Mucosa of rectum (tissue), 2 donors: ENCODE data around the gene OPCML.

Source experiments
- H3K27ac ChIP-seq, 2 donors: one replicate each; pipeline ENCODE4 v1.7.0; 2013; ENCODE audit warnings: inconsistent platforms in 2 of 2, low read depth in 2 of 2, low read length in 2 of 2
- H3K27me3 ChIP-seq, 2 donors: one replicate each; pipeline ENCODE4 v1.7.0; 2013; ENCODE audit warnings: low read length in 2 of 2; ENCODE audit not compliant: control insufficient read depth in 2 of 2, insufficient read depth in 2 of 2
- H3K36me3 ChIP-seq, 2 donors: one replicate each; pipeline ENCODE4 v1.7.0; 2013; ENCODE audit warnings: low read length in 2 of 2; ENCODE audit not compliant: control insufficient read depth in 2 of 2, insufficient read depth in 2 of 2
- H3K4me1 ChIP-seq, 2 donors: one replicate each; pipeline ENCODE4 v1.7.0; 2013; ENCODE audit warnings: low read length in 2 of 2, mild to moderate bottlenecking in 1 of 2; ENCODE audit not compliant: control insufficient read depth in 2 of 2, insufficient read depth in 2 of 2
- H3K4me3 ChIP-seq, 2 donors: one replicate each; pipeline ENCODE4 v1.7.0; 2013; ENCODE audit warnings: low read length in 2 of 2
- H3K9ac ChIP-seq, 2 donors: one replicate each; pipeline ENCODE4 v1.7.0; 2013; ENCODE audit warnings: low read length in 2 of 2, low read depth in 1 of 2, mild to moderate bottlenecking in 1 of 2
- H3K9me3 ChIP-seq, 2 donors: one replicate each; pipeline ENCODE4 v1.7.0; 2013; ENCODE audit warnings: low read length in 2 of 2; ENCODE audit not compliant: control insufficient read depth in 2 of 2
- donor health status: healthy.
- donor health status: Normal muscosa, but diverticular disease.

Gene OPCML

GRCh38 chr11:133216813-133217212, 315.5 kb downstream of the OPCML start:
- no peaks in the 10 kb centered on the region for H3K9me3 ChIP-seq
- H3K4me1 ChIP-seq, result no peaks in the 10 kb centered on the region
- H3K9ac ChIP-seq, result no peak overlapping the region
- no peaks in the 10 kb centered on the region for H3K27me3 ChIP-seq
- no peaks in the 10 kb centered on the region for H3K36me3 ChIP-seq
- no peak overlapping the region for H3K27ac ChIP-seq
- no peak overlapping the region for H3K4me3 ChIP-seq

DNA sequence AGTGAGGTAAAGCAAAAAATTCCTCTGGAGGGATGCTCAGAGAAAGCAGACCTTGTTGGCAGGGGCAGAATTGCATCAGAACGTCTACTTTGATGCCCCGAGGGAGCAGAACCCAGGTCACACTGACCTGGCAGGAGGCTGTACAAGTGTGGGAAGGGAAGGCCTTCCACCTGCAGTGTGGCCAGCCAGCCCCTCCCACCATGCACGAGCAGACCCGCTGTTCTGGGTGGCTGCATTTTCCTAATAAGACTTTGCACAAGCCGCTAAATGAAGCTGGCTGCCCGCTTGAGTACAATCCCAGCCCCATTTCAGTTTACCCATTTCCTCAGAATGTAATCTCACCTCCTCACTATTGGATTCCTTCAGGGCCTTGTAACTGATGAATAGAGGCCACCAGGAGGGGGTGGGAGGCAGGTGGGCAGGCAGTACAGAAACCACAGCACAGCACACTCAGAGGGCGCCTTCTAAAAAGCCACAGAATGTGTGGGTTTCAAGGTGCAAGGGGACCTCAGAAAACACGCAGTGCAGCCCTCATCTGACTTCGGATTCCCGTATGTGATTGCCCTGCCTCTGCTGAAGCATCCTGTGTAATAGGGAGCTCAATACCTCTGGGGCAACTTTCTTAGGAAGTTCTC, 316.6 kb downstream of the OPCML start:
- Histone ChIP-seq H3K27me3 (no peaks in the 10 kb centered on the region), H3K27ac (no peak overlapping the region), H3K36me3 (no peaks in the 10 kb centered on the region), H3K9ac (no peak overlapping the region), H3K9me3 (no peaks in the 10 kb centered on the region), H3K4me1 (no peaks in the 10 kb centered on the region), H3K4me3 (no peak overlapping the region)

- no peaks in the 10 kb centered on the region for H3K9me3 ChIP-seq
- no peak overlapping the region for H3K4me3 ChIP-seq
- H3K27ac ChIP-seq, result no peak overlapping the region
- H3K36me3 ChIP-seq, result no peaks in the 10 kb centered on the region
- no peaks in the 10 kb centered on the region for H3K27me3 ChIP-seq
- no peaks in the 10 kb centered on the region for H3K4me1 ChIP-seq
- no peak overlapping the region for H3K9ac ChIP-seq
These were observed 317.7 kb downstream of the OPCML start for GRCh38 chr11:133214646-133215045.

DNA sequence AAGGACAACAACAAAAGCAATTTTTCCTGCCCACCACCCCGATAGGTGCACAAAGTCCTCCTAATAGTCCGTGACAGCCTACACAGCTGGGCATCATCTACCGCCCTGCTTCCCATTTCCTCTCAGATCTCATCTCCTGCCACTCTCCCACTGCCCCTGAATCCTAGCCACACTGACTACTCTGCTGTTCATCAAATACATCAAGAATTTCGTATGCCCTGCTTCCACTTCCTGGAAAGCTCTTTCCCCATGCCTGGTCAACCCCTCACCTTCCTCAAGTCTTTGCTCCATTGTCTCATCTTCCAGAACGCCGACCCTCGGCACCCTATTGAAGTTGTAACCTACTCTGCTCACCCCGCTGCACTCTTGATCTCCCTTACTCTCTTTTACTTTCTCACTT, 320.1 kb downstream of the OPCML start:
- Histone ChIP-seq H3K9ac (no peak overlapping the region), H3K27me3 (no peaks in the 10 kb centered on the region), H3K36me3 (no peaks in the 10 kb centered on the region), H3K27ac (no peak overlapping the region), H3K4me1 (no peaks in the 10 kb centered on the region), H3K9me3 (no peaks in the 10 kb centered on the region), H3K4me3 (no peak overlapping the region)

DNA sequence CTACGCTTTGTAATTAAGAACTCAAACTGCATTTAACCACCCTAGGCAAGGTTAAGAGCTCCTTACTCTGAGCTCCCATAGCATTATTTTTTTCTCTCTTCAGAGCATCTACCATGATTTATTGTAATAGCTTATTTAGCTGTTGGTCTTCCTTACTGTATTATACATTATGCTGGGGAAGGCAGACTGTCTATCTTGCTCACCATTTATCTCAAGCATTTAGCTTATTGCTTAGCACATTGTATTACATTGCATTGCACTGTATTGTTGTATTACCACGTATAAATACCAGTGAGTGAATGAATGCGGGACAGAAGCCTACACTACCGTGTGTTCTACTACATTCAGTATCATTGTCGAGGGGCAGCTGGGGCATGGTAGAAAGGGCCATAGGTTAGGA, 324.3 kb downstream of the OPCML start:
- Histone ChIP-seq H3K9ac (no peak overlapping the region), H3K27ac (no peak overlapping the region), H3K27me3 (no peaks in the 10 kb centered on the region), H3K4me1 (no peaks in the 10 kb centered on the region), H3K4me3 (no peak overlapping the region), H3K9me3 (no peaks in the 10 kb centered on the region), H3K36me3 (no peaks in the 10 kb centered on the region)

GRCh38 chr11:133206313-133207005, 325.8 kb downstream of the OPCML start:
- no peak overlapping the region for H3K27ac ChIP-seq
- no peaks in the 10 kb centered on the region for H3K4me1 ChIP-seq
- no peak overlapping the region for H3K9ac ChIP-seq
- no peaks in the 10 kb centered on the region for H3K27me3 ChIP-seq
- no peaks in the 10 kb centered on the region for H3K36me3 ChIP-seq
- no peaks in the 10 kb centered on the region for H3K9me3 ChIP-seq
- H3K4me3 ChIP-seq, result no peak overlapping the region

- no peaks in the 10 kb centered on the region for H3K27me3 ChIP-seq
- no peak overlapping the region for H3K27ac ChIP-seq
- H3K9me3 ChIP-seq, result no peaks in the 10 kb centered on the region
- H3K36me3 ChIP-seq, result no peaks in the 10 kb centered on the region
- no peak overlapping the region for H3K4me3 ChIP-seq
- H3K9ac ChIP-seq, result no peak overlapping the region
- H3K4me1 ChIP-seq, result no peaks in the 10 kb centered on the region
These were observed 328.1 kb downstream of the OPCML start for GRCh38 chr11:133204158-133204557.

- Histone ChIP-seq H3K27me3 (no peaks in the 10 kb centered on the region), H3K36me3 (no peaks in the 10 kb centered on the region), H3K9ac (no peak overlapping the region), H3K4me3 (no peak overlapping the region), H3K4me1 (no peaks in the 10 kb centered on the region), H3K9me3 (no peaks in the 10 kb centered on the region), H3K27ac (no peak overlapping the region)
These were observed 329.5 kb downstream of the OPCML start for GRCh38 chr11:133202816-133203215.

DNA sequence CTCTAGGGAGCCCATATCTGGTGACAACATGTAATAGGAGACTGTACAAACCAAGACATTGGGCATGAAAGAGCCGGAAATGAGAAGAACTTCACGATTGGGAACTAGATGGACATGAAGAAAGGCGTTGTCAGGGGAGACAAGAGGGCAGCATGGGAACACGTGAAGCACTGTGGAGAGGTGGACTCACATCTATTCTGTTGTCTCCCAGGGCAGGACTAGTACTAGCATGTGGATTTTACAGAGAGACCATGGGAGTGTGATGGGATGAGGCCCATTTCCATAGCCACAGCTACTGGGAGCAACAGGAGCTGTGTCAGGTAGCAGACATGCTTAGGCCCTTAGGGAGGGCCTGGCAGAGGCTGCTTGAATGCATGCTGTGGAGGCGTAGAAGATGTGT, 333.9 kb downstream of the OPCML start:
- H3K9ac ChIP-seq, result no peak overlapping the region
- no peaks in the 10 kb centered on the region for H3K9me3 ChIP-seq
- H3K4me1 ChIP-seq, result no peaks in the 10 kb centered on the region
- no peak overlapping the region for H3K4me3 ChIP-seq
- H3K36me3 ChIP-seq, result no peaks in the 10 kb centered on the region
- H3K27me3 ChIP-seq, result no peaks in the 10 kb centered on the region
- H3K27ac ChIP-seq, result no peak overlapping the region

DNA sequence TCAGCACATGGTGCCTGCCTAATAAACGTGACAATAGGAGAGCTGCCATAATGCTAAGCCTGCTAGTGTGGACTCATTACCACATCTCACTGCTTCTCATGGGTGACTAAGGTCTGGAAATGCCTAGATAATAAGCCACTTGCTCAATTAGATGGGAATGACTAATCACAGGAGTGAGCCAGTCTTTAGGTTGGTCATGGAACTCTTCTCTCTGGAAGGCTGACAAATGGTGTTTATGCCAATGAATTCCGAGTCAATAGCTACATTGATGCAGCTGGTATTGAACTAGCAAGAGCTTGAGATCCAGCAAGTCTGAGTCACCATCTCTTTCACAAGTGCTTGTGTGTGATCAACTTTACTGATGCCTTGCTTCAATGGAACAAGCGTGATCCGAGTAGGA, 334.9 kb downstream of the OPCML start:
- no peaks in the 10 kb centered on the region for H3K9me3 ChIP-seq
- no peak overlapping the region for H3K4me3 ChIP-seq
- no peak overlapping the region for H3K9ac ChIP-seq
- no peaks in the 10 kb centered on the region for H3K27me3 ChIP-seq
- H3K4me1 ChIP-seq, result no peaks in the 10 kb centered on the region
- no peaks in the 10 kb centered on the region for H3K36me3 ChIP-seq
- no peak overlapping the region for H3K27ac ChIP-seq
